SU-DHL-6 (cell line): Measurements from ENCODE around the gene TSPAN31.

ENCODE experiments used
- H2AFZ ChIP-seq: fragments of 200-600 bp; sonication (generic); 2 replicates; pipeline ENCODE4 v1.6.1; 2014; ENCODE audit warnings: low read depth, mild to moderate bottlenecking, moderate library complexity, mixed read lengths, antibody characterized with exemption, low read length; ENCODE audit not compliant: severe bottlenecking
- H3F3A ChIP-seq: fragments of 200-600 bp; shearing (Covaris generic); 2 replicates; pipeline ENCODE4 v1.6.0; 2016; ENCODE audit warnings: antibody characterized with exemption, mild to moderate bottlenecking; ENCODE audit not compliant: insufficient read depth
- H3K27ac ChIP-seq: fragments of 200-600 bp; sonication (generic); 2 replicates; pipeline ENCODE4 v1.5.1; 2016; ENCODE audit warnings: low read depth, mild to moderate bottlenecking, low read length, moderate library complexity, mixed read lengths
- H3K27me3 ChIP-seq: fragments of 200-600 bp; sonication (generic), shearing (Covaris generic); 2 replicates; pipeline ENCODE4 v1.6.0; 2014; ENCODE audit warnings: mild to moderate bottlenecking, low read length
- H3K36me3 ChIP-seq: fragments of 200-600 bp; sonication (generic); 2 replicates; pipeline ENCODE4 v1.6.1; 2014; ENCODE audit warnings: mild to moderate bottlenecking, low read length, mixed read lengths
- H3K4me2 ChIP-seq: fragments of 300-600, 200-600 bp; shearing (Covaris generic), sonication (generic); 2 replicates; pipeline ENCODE4 v1.6.0; 2014; ENCODE audit warnings: low read length, low read depth, mild to moderate bottlenecking; ENCODE audit not compliant: poor library complexity, severe bottlenecking
- H3K4me3 ChIP-seq: fragments of 200-600 bp; sonication (generic); 2 replicates; pipeline ENCODE4 v1.5.1; 2014; ENCODE audit warnings: antibody characterized with exemption, low read length, mild to moderate bottlenecking, mixed read lengths; ENCODE audit not compliant: insufficient read depth, poor library complexity, severe bottlenecking
- H3K79me2 ChIP-seq: fragments of 200-600 bp; sonication (generic); 2 replicates; pipeline ENCODE4 v1.6.1; 2014; ENCODE audit warnings: mild to moderate bottlenecking, low read length, moderate library complexity; ENCODE audit not compliant: insufficient read depth
- H3K9ac ChIP-seq: fragments of 200-600 bp; sonication (generic); 2 replicates; pipeline ENCODE4 v1.7.0; 2014; ENCODE audit warnings: mild to moderate bottlenecking, low read length
- H3K9me2 ChIP-seq: fragments of 200-600 bp; sonication (generic); replicated peaks from 2 replicates; pipeline ENCODE4 v1.6.1; 2014; ENCODE audit warnings: low read length; ENCODE audit not compliant: insufficient read depth
- H3K9me3 ChIP-seq: fragments of 200-600 bp; sonication (generic); 2 replicates; pipeline ENCODE4 v1.6.1; 2014; ENCODE audit warnings: low read length, mixed read lengths; ENCODE audit not compliant: insufficient read depth
- H4K20me1 ChIP-seq: fragments of 200-600 bp; sonication (generic); 2 replicates; pipeline ENCODE4 v1.6.1; 2014; ENCODE audit warnings: low read depth, mild to moderate bottlenecking, antibody characterized with exemption, low read length, moderate library complexity, mixed read lengths
- CTCF ChIP-seq: fragments of 200-600 bp; sonication (generic); IDR thresholded peaks from one replicate; pipeline ENCODE4 v1.5.1; 2017; ENCODE audit warnings: antibody characterized with exemption, mild to moderate bottlenecking, low read length, moderate library complexity; ENCODE audit not compliant: insufficient read depth, poor library complexity, severe bottlenecking
- EZH2phosphoT487 ChIP-seq: fragments of 200-600 bp; sonication (generic), shearing (Covaris generic); conservative IDR thresholded peaks from 2 replicates; pipeline ENCODE4 v1.6.1; 2018; ENCODE audit warnings: mild to moderate bottlenecking, antibody characterized with exemption, low read length, moderate library complexity, mixed read lengths

The TSPAN31 gene

GRCh38 chr12:57760347-57760982 lies 15.6 kb downstream of the TSPAN31 start:
- Histone ChIP-seq H3K9ac (no peak overlapping the region), H3K9me3 (no peaks in the 10 kb centered on the region), H3K27me3 (no peaks in the 10 kb centered on the region), H3K79me2 (no peaks in the 10 kb centered on the region), H4K20me1 (peaks cover 8% of the 10 kb centered on the region), H3K4me2 (no peak overlapping the region), H3F3A (peaks cover 10% of the 10 kb centered on the region; the same call in 1 of the 2 replicates), H3K9me2 (no peaks in the 10 kb centered on the region), H3K4me3 (no peak overlapping the region), H2AFZ (no peak overlapping the region), H3K27ac (no peak overlapping the region), H3K36me3 (no peaks in the 10 kb centered on the region)
- no peak for TF ChIP-seq CTCF
- TF ChIP-seq EZH2phosphoT487: no peak

- H3K9me2 ChIP-seq: no peaks in the 10 kb centered on the region
- H4K20me1 ChIP-seq: peaks cover 8% of the 10 kb centered on the region
- H3K9ac ChIP-seq: no peak overlapping the region
- no peaks in the 10 kb centered on the region for H3K79me2 ChIP-seq
- no peaks in the 10 kb centered on the region for H3K9me3 ChIP-seq
- H3K27ac ChIP-seq: no peak overlapping the region
- H3K36me3 ChIP-seq: no peaks in the 10 kb centered on the region
- no peaks in the 10 kb centered on the region for H3K27me3 ChIP-seq
- H2AFZ ChIP-seq: no peak overlapping the region
- H3K4me2 ChIP-seq: no peak overlapping the region
- peaks cover 2% of the 10 kb centered on the region; the same call in 1 of the 2 replicates for H3F3A ChIP-seq
- no peak overlapping the region for H3K4me3 ChIP-seq
- TF ChIP-seq CTCF (no peak), EZH2phosphoT487 (no peak)
These were observed 16.7 kb downstream of the TSPAN31 start for GRCh38 chr12:57761391-57761998.

- TF ChIP-seq CTCF (no peak), EZH2phosphoT487 (no peak)
- Histone ChIP-seq H4K20me1 (peaks cover 8% of the 10 kb centered on the region), H2AFZ (no peak overlapping the region), H3K9me2 (no peaks in the 10 kb centered on the region), H3K9ac (no peak overlapping the region), H3K4me2 (no peak overlapping the region), H3K27me3 (no peaks in the 10 kb centered on the region), H3F3A (no peaks in the 10 kb centered on the region), H3K27ac (no peak overlapping the region), H3K9me3 (no peaks in the 10 kb centered on the region), H3K79me2 (no peaks in the 10 kb centered on the region), H3K36me3 (no peaks in the 10 kb centered on the region), H3K4me3 (no peak overlapping the region)
These were observed 17.6 kb downstream of the TSPAN31 start for GRCh38 chr12:57762463-57762862.
